ENCODE results near the gene SLC35F3. TPM values are rescaled to one million over a fixed set of nuclear protein-coding genes. Genes with fewer than 3 reads are reported as not detected.

The SLC35F3 gene
- total and polyA plus RNA-seq, 2 donors from 2014 or later: 0.41 to 0.66 TPM

- Histone ChIP-seq H3K4me1 (ENCODE audit: control insufficient read depth in 2 of 3, insufficient read depth in 2 of 3, low read depth in 1 of 3, low read length in 3 of 3) (no peaks in the 10 kb centered on the region), H3K36me3 (ENCODE audit: control insufficient read depth in 2 of 3, insufficient read depth in 3 of 3, low read length in 3 of 3) (no peaks in the 10 kb centered on the region), H3K9ac (ENCODE audit: low read length in 3 of 3) (no peak overlapping the region), H3K9me3 (ENCODE audit: control insufficient read depth in 2 of 3, insufficient read depth in 1 of 3, low read length in 3 of 3) (no peaks in the 10 kb centered on the region), H3K27me3 (ENCODE audit: control insufficient read depth, insufficient read depth, low read length) (no peaks in the 10 kb centered on the region), H3K4me3 (ENCODE audit: low read length in 3 of 3) (no peak overlapping the region), H3K27ac (ENCODE audit: low read depth in 2 of 2, low read length in 2 of 2) (no peak overlapping the region)
- FAIRE-seq (no peak), DNase-seq (no peak)
- TF ChIP-seq, protein P1, sequence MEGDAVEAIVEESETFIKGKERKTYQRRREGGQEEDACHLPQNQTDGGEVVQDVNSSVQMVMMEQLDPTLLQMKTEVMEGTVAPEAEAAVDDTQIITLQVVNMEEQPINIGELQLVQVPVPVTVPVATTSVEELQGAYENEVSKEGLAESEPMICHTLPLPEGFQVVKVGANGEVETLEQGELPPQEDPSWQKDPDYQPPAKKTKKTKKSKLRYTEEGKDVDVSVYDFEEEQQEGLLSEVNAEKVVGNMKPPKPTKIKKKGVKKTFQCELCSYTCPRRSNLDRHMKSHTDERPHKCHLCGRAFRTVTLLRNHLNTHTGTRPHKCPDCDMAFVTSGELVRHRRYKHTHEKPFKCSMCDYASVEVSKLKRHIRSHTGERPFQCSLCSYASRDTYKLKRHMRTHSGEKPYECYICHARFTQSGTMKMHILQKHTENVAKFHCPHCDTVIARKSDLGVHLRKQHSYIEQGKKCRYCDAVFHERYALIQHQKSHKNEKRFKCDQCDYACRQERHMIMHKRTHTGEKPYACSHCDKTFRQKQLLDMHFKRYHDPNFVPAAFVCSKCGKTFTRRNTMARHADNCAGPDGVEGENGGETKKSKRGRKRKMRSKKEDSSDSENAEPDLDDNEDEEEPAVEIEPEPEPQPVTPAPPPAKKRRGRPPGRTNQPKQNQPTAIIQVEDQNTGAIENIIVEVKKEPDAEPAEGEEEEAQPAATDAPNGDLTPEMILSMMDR (IDR thresholded peaks at IDR 0.05; ENCODE audit: borderline replicate concordance, extremely low read depth, insufficient read depth): no peak
- intact Hi-C loops (cut with DNase I): no loop called here
These were observed 357.1 kb downstream of the SLC35F3 start for GRCh38 chr1:234261545-234261944.

DNA sequence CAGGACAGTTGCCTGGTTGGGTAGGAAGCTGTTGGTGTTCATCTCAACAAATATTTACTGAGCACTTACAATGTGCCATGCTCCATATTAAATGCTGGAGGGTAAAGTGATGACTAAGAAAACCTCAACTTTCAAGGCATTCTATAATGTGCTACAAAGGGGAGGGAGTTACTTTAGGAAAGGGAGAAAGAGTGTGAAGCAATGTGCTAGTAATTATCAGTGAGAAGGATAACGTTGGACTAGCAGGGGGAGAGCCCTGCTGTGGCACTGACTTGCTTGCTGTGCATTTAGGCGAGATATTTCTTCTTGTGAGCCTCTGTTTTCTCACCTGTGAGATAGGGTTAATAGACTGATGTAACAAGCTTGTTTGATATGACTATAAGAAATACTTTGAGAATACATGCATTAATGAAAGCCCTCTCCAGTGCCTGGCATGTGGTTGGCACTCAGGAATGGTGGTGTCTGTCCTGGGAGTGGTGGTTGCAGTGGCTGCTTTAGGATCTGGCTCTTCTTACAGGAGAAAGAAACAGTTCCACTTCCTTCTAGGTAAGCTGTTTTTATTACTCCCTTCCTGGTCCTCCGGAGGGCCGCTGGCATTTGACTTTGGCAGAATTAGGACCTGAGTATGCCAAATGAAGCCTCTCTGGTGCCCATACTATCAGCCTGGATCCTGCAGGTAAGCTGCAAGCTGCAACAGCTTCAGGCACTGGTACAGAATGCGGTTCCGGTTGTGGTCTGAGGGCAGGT, 357.7 kb downstream of the SLC35F3 start:
- DNase-seq (no peak), FAIRE-seq (no peak)
- Histone ChIP-seq H3K36me3 (ENCODE audit: control insufficient read depth in 2 of 3, insufficient read depth in 3 of 3, low read length in 3 of 3) (no peaks in the 10 kb centered on the region), H3K4me1 (ENCODE audit: control insufficient read depth in 2 of 3, insufficient read depth in 2 of 3, low read depth in 1 of 3, low read length in 3 of 3) (no peaks in the 10 kb centered on the region), H3K27me3 (ENCODE audit: control insufficient read depth, insufficient read depth, low read length) (no peaks in the 10 kb centered on the region), H3K9ac (ENCODE audit: low read length in 3 of 3) (no peak overlapping the region), H3K9me3 (ENCODE audit: control insufficient read depth in 2 of 3, insufficient read depth in 1 of 3, low read length in 3 of 3) (no peaks in the 10 kb centered on the region), H3K27ac (ENCODE audit: low read depth in 2 of 2, low read length in 2 of 2) (no peak overlapping the region), H3K4me3 (ENCODE audit: low read length in 3 of 3) (no peak overlapping the region)
- intact Hi-C loops (cut with DNase I): no loop called here
- TF ChIP-seq, protein P1 (IDR thresholded peaks at IDR 0.05; ENCODE audit: borderline replicate concordance, extremely low read depth, insufficient read depth): no peak

DNA sequence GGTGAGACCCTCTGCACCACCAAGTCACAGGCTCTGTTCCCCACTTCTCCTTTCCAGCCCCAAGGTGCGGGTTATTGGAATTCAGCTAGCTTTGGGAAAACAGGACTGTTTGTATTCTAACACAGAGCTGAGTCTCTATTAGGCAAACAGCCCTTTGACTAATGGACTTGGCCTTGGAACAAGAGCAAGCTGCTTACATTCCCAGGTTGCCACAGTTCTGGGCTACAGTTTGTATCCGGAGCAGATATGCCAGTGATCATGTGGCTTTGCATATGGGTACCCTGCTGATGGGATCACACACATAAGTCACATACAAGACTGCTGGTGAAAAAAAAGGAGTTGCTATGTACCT, 358.3 kb downstream of the SLC35F3 start:
- no peaks in the 10 kb centered on the region for H3K4me1 ChIP-seq (ENCODE audit: control insufficient read depth in 2 of 3, insufficient read depth in 2 of 3, low read depth in 1 of 3, low read length in 3 of 3)
- no peak overlapping the region for H3K4me3 ChIP-seq (ENCODE audit: low read length in 3 of 3)
- no peaks in the 10 kb centered on the region for H3K36me3 ChIP-seq (ENCODE audit: control insufficient read depth in 2 of 3, insufficient read depth in 3 of 3, low read length in 3 of 3)
- H3K9me3 ChIP-seq (ENCODE audit: control insufficient read depth in 2 of 3, insufficient read depth in 1 of 3, low read length in 3 of 3): no peaks in the 10 kb centered on the region
- no peak overlapping the region for H3K9ac ChIP-seq (ENCODE audit: low read length in 3 of 3)
- H3K27ac ChIP-seq (ENCODE audit: low read depth in 2 of 2, low read length in 2 of 2): no peak overlapping the region
- TF ChIP-seq, protein P1 (IDR thresholded peaks at IDR 0.05; ENCODE audit: borderline replicate concordance, extremely low read depth, insufficient read depth): no peak
- DNase-seq: no peak
- intact Hi-C loops (cut with DNase I): no loop called here
- H3K27me3 ChIP-seq (ENCODE audit: control insufficient read depth, insufficient read depth, low read length): no peaks in the 10 kb centered on the region
- FAIRE-seq: no peak

DNA sequence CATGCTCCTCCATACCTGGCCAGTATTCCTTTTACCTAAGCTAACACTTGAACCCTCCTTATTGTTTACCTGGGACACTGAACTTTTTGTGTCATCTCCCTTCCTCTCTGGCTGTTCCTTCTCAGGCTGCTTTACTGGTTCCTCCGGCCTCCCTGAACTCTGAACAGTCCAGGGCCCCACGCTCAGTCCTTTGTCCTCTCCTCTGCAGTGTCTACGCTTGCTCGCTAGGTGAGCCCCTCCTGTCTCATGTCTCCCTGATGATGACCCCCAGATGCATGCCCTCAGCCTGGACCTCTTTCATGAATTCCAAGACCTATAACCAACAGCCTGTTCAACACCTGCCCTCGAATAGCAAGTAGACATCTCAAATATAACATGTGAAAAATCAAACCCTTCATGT, 360.4 kb downstream of the SLC35F3 start:
- no peak for DNase-seq

More for the DNA sequence above, 360.4 kb downstream of the SLC35F3 start:
- no peak overlapping the region for H3K9ac ChIP-seq (ENCODE audit: low read length in 3 of 3)
- H3K9me3 ChIP-seq (ENCODE audit: control insufficient read depth in 2 of 3, insufficient read depth in 1 of 3, low read length in 3 of 3): no peaks in the 10 kb centered on the region
- H3K4me3 ChIP-seq (ENCODE audit: low read length in 3 of 3): no peak overlapping the region
- TF ChIP-seq, protein P1 (IDR thresholded peaks at IDR 0.05; ENCODE audit: borderline replicate concordance, extremely low read depth, insufficient read depth): no peak
- H3K36me3 ChIP-seq (ENCODE audit: control insufficient read depth in 2 of 3, insufficient read depth in 3 of 3, low read length in 3 of 3): no peaks in the 10 kb centered on the region
- H3K27ac ChIP-seq (ENCODE audit: low read depth in 2 of 2, low read length in 2 of 2): no peak overlapping the region
- intact Hi-C loops (cut with DNase I): no loop called here
- no peak for FAIRE-seq
- no peaks in the 10 kb centered on the region for H3K4me1 ChIP-seq (ENCODE audit: control insufficient read depth in 2 of 3, insufficient read depth in 2 of 3, low read depth in 1 of 3, low read length in 3 of 3)
- H3K27me3 ChIP-seq (ENCODE audit: control insufficient read depth, insufficient read depth, low read length): no peaks in the 10 kb centered on the region

Measured in kidney (tissue), 14 donors.